Measurements from ENCODE around the gene ZBTB24.

The ZBTB24 gene

GRCh38 chr6:109493865-109494264 is 10.8 kb upstream of the ZBTB24 start:
- Histone ChIP-seq H3K9me3 (ENCODE audit: severe bottlenecking) (no peaks in the 10 kb centered on the region), H3K27me3 (ENCODE audit: insufficient read depth, poor library complexity, severe bottlenecking) (peaks cover 3% of the 10 kb centered on the region), H3K4me1 (ENCODE audit: insufficient read depth, poor library complexity, severe bottlenecking) (no peaks in the 10 kb centered on the region), H3K27ac (ENCODE audit: poor library complexity, severe bottlenecking) (no peak overlapping the region), H3K36me3 (ENCODE audit: low read depth) (no peaks in the 10 kb centered on the region), H3K4me3 (ENCODE audit: severe bottlenecking) (no peak overlapping the region)
- no peak for TF ChIP-seq CTCF (IDR thresholded peaks at IDR 0.05; ENCODE audit: poor library complexity, severe bottlenecking)
- ATAC-seq (ENCODE audit: low read depth): no peak
- DNase-seq (ENCODE audit: low spot score): no peak

GRCh38 chr6:109491207-109491938 is 8.4 kb upstream of the ZBTB24 start:
- Histone ChIP-seq H3K9me3 (ENCODE audit: severe bottlenecking) (no peaks in the 10 kb centered on the region), H3K27me3 (ENCODE audit: insufficient read depth, poor library complexity, severe bottlenecking) (peaks cover 3% of the 10 kb centered on the region), H3K27ac (ENCODE audit: poor library complexity, severe bottlenecking) (no peak overlapping the region), H3K36me3 (ENCODE audit: low read depth) (no peaks in the 10 kb centered on the region), H3K4me1 (ENCODE audit: insufficient read depth, poor library complexity, severe bottlenecking) (no peaks in the 10 kb centered on the region), H3K4me3 (ENCODE audit: severe bottlenecking) (no peak overlapping the region)
- no peak for DNase-seq (ENCODE audit: low spot score)
- TF ChIP-seq CTCF (IDR thresholded peaks at IDR 0.05; ENCODE audit: poor library complexity, severe bottlenecking): no peak
- peak; percentile 62; the same call in 2 of the 3 replicates for ATAC-seq (ENCODE audit: low read depth)

- DNase-seq (ENCODE audit: low spot score) (no peak), ATAC-seq (ENCODE audit: low read depth) (no peak)
- Histone ChIP-seq H3K27ac (ENCODE audit: poor library complexity, severe bottlenecking) (no peak overlapping the region), H3K27me3 (ENCODE audit: insufficient read depth, poor library complexity, severe bottlenecking) (peaks cover 3% of the 10 kb centered on the region), H3K4me3 (ENCODE audit: severe bottlenecking) (no peak overlapping the region), H3K4me1 (ENCODE audit: insufficient read depth, poor library complexity, severe bottlenecking) (peaks cover 3% of the 10 kb centered on the region), H3K9me3 (ENCODE audit: severe bottlenecking) (no peaks in the 10 kb centered on the region), H3K36me3 (ENCODE audit: low read depth) (no peaks in the 10 kb centered on the region)
- TF ChIP-seq CTCF (IDR thresholded peaks at IDR 0.05; ENCODE audit: poor library complexity, severe bottlenecking): no peak
Measured at GRCh38 chr6:109490713-109491112, 7.7 kb upstream of the ZBTB24 start.

GRCh38 chr6:109488001-109488400 is 5.0 kb upstream of the ZBTB24 start:
- Histone ChIP-seq H3K27me3 (ENCODE audit: insufficient read depth, poor library complexity, severe bottlenecking) (peaks cover 1% of the 10 kb centered on the region), H3K27ac (ENCODE audit: poor library complexity, severe bottlenecking) (no peak overlapping the region), H3K9me3 (ENCODE audit: severe bottlenecking) (no peaks in the 10 kb centered on the region), H3K4me3 (ENCODE audit: severe bottlenecking) (no peak overlapping the region), H3K4me1 (ENCODE audit: insufficient read depth, poor library complexity, severe bottlenecking) (peaks cover 3% of the 10 kb centered on the region), H3K36me3 (ENCODE audit: low read depth) (no peaks in the 10 kb centered on the region)
- ATAC-seq (ENCODE audit: low read depth) (no peak), DNase-seq (ENCODE audit: low spot score) (no peak)
- no peak for TF ChIP-seq CTCF (IDR thresholded peaks at IDR 0.05; ENCODE audit: poor library complexity, severe bottlenecking)

- H3K4me1 ChIP-seq (ENCODE audit: insufficient read depth, poor library complexity, severe bottlenecking): peaks cover 12% of the 10 kb centered on the region
- no peak overlapping the region for H3K27ac ChIP-seq (ENCODE audit: poor library complexity, severe bottlenecking)
- peaks cover 11% of the 10 kb centered on the region for H3K36me3 ChIP-seq (ENCODE audit: low read depth)
- peak; percentile 61 for ATAC-seq (ENCODE audit: low read depth)
- DNase-seq (ENCODE audit: low spot score): no peak
- H3K27me3 ChIP-seq (ENCODE audit: insufficient read depth, poor library complexity, severe bottlenecking): no peaks in the 10 kb centered on the region
- H3K9me3 ChIP-seq (ENCODE audit: severe bottlenecking): no peaks in the 10 kb centered on the region
- no peak for TF ChIP-seq CTCF (IDR thresholded peaks at IDR 0.05; ENCODE audit: poor library complexity, severe bottlenecking)
- no peak overlapping the region for H3K4me3 ChIP-seq (ENCODE audit: severe bottlenecking)
Measured at GRCh38 chr6:109486068-109486467, 3.0 kb upstream of the ZBTB24 start.

All from RWPE2 (cell line).